T47D (cell line): Measurements from ENCODE around the gene RABGGTA.
"Not testable (repeated sequence)": the region's sequence is repeated elsewhere in the genome, so short reads cannot be mapped to it uniquely, and the experiment has no call there.

Experiments
- DNase-seq, 2 experiments: peaks; one replicate each; pipeline versions ENCODE4 v3.0.0 to v3.0.0-alpha.2; 2011 to 2012; ENCODE audit warnings: low read depth in 1 of 2, low spot score in 1 of 2
- JUND ChIP-seq: IDR thresholded peaks from 2 replicates; pipeline ENCODE4 v1.6.1; 2012; ENCODE audit warnings: low read depth
- in situ Hi-C: cut with HindIII; loops from 2 replicates; pipeline ENCODE4 v1.10.0; 2016; ENCODE audit warnings: low sequenced_read_pairs, low pct_unique_long_range_greater_than_20kb

RABGGTA gene

GRCh38 chr14:24250354-24250753 lies 21.0 kb downstream of the RABGGTA start:
- in situ Hi-C loops = no loop called here

GRCh38 chr14:24249230-24250021 lies 22.0 kb downstream of the RABGGTA start:
- no peak for DNase-seq
- TF ChIP-seq JUND = no peak
- in situ Hi-C loops = no loop called here

More at GRCh38 chr14:24250354-24250753, 21.0 kb downstream of the RABGGTA start:
- no peak for DNase-seq
- no peak for TF ChIP-seq JUND

- no peak for TF ChIP-seq JUND
- no peak for DNase-seq
- in situ Hi-C loops = no loop called here
These were observed 24.0 kb downstream of the RABGGTA start for GRCh38 chr14:24247422-24247821.

- in situ Hi-C loops = no loop called here
- no peak for DNase-seq
- no peak for TF ChIP-seq JUND
These were observed 24.6 kb downstream of the RABGGTA start for GRCh38 chr14:24246765-24247212.

GRCh38 chr14:24245350-24245749 lies 26.0 kb downstream of the RABGGTA start:
- in situ Hi-C loops, DNase-seq: not testable (repeated sequence)

GRCh38 chr14:24243336-24243836 lies 28.0 kb downstream of the RABGGTA start:
- no peak for TF ChIP-seq JUND
- no peak for DNase-seq
- in situ Hi-C loops = no loop called here

- DNase-seq = peak; percentile 84 to 91
- no peak for TF ChIP-seq JUND
- in situ Hi-C loops = no loop called here
These were observed 29.5 kb downstream of the RABGGTA start for GRCh38 chr14:24241829-24242443.

- in situ Hi-C loops = no loop called here
- no peak for TF ChIP-seq JUND
- no peak for DNase-seq
These were observed 31.1 kb downstream of the RABGGTA start for GRCh38 chr14:24240110-24240918.

GRCh38 chr14:24238527-24239037 lies 32.8 kb downstream of the RABGGTA start:
- no peak for TF ChIP-seq JUND
- in situ Hi-C loops = no loop called here
- no peak for DNase-seq

GRCh38 chr14:24238123-24238522 lies 33.3 kb downstream of the RABGGTA start:
- DNase-seq = no peak
- no peak for TF ChIP-seq JUND
- in situ Hi-C loops = no loop called here

GRCh38 chr14:24237463-24237955 lies 33.9 kb downstream of the RABGGTA start:
- DNase-seq = no peak
- TF ChIP-seq JUND = no peak
- in situ Hi-C loops = no loop called here
